HG02973 (cell line): ENCODE measurements around the gene HS6ST3.

Source experiments
- ATAC-seq: cut with Tn5 transposase; IDR thresholded peaks from one replicate; pipeline ENCODE4 v1.9.1; 2021; ENCODE audit warnings: moderate library complexity; ENCODE audit not compliant: unreplicated experiment

Gene HS6ST3

GRCh38 chr13:96198038-96198437 is 108.1 kb downstream of the HS6ST3 start:
- ATAC-seq, result no peak

DNA sequence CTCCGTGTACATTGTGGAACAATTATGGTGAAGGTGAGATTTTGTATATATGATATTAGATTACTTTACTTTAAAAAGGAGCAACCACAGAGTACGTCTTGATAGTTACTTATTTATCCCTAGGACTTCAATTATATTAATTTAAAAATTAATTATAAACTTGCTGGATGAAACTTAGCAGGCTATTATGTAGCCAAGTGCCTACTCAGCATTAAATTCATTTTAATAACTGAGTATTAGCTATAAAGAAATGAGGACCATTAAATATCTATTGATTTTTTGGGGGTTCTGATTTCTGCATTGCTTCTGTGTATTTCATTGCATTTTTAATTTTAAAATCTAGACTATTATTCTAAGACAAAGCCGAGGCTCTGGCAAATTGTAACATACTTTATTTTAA is 109.4 kb downstream of the HS6ST3 start:
- ATAC-seq, result no peak

DNA sequence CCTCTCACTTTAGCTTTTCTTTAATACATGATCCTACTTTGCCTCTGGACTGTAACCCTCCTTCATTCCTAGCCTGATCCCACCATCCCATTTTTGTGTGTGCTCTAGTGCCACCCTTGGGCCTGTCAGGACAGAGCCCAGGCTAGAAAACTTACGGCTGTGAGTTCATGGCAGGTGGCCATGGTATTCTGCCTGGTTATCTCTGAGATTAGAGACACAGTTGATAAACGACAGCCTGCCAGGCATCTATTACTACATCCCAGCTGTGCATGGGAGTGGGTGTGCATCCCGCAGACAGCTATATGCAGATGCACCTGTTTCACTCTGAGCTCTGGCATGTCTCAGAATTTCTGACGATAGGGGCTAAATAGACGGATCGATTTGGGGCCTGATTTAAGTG is 110.9 kb downstream of the HS6ST3 start:
- ATAC-seq, result no peak

DNA sequence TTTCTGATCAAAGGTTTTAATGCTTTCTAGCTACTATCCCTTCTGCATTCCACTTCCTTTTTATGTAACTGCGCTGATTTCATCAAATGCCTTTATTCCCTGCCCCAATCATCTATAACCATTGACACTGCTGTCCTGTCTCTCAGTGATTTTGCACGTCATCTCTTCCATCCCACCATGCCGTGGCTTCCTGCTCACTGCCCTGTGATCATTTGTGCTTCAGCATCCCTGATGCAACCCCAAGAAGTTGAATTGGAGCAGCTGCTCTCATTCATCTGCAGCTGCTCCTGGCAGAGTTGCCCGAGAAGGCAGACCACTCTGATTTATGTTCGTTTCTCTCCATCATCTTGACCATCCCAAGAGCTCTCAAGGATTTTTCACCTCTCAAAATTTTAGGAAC is 112.4 kb downstream of the HS6ST3 start:
- no peak for ATAC-seq

DNA sequence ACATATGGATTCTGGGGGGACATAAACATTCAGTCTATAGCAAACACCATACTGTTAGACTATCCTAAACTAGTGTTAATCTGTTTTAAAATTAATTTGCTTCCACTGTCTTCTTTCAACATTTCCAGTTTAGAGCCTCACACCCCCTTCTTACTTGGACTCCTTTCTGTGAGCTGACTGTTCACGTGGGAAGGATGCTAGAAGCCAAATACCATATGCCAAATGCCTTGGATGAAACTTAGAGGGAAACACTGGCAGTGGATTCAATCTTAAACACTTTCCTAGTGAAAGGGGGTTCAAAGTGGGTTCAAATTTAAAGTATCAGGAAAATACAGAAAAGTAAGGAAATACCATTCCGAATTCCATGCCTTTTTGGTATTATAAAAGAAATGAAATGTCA is 113.6 kb downstream of the HS6ST3 start:
- no peak for ATAC-seq

- ATAC-seq, result no peak
Observed at GRCh38 chr13:96214824-96215445, 125.0 kb downstream of the HS6ST3 start.

DNA sequence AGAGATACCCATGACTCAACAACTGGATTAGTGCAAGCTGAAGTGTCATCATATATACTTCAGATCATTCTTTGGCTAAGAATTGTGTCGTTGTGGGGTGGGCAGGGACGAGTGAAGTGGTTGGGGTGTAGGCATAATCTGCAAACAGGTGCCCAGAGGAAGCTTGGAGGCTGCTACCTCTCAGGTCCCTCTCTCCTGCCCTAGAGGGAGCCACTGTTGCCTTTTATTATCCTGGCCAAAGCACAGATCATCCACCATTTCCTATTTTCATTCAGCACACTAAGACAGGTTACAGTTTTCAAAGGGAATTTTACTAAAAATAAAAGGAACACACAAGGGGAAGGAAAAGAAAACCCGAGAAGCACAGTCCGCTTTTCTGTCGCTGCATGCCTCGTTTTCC is 126.6 kb downstream of the HS6ST3 start:
- no peak for ATAC-seq

- no peak for ATAC-seq
Observed at GRCh38 chr13:96218475-96218874, 128.6 kb downstream of the HS6ST3 start.

DNA sequence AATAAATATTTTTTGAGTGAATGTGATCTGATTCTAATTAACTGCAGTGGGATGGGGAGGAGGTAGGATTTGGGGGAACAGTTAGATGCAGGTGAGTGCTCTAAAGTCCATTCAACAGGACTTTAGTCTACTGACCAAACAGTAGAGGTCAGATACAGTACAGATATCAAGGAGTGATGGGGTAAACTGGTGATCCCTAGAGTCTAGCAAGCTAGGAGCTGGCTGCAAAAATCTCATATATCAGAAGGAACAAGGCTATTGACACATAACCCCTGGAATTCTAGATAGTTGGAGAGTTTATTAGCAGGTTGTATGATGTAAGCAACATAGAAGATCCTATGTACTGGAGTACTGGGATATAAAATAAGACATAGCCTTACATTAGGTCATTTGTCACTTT is 131.6 kb downstream of the HS6ST3 start:
- no peak for ATAC-seq

DNA sequence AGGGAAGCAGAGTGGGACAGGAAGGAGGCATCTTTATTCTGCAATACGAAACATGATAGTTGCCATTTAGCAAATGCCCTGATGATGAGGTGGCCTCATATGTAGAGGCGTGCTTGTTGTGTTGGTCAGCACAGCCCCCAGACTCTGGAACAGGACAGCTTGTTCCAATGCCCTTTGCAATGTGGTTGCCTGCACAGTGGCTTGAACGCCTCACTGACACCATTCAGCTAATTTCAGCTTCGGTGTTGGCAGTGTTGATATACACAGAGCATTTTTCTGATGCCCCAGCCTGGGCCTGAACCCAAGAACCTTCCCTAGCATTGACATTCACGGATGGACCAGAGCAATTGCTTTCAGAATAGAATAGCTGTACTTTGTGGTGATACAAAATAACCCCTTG is 133.3 kb downstream of the HS6ST3 start:
- no peak for ATAC-seq

GRCh38 chr13:96229356-96229755 is 139.4 kb downstream of the HS6ST3 start:
- no peak for ATAC-seq

DNA sequence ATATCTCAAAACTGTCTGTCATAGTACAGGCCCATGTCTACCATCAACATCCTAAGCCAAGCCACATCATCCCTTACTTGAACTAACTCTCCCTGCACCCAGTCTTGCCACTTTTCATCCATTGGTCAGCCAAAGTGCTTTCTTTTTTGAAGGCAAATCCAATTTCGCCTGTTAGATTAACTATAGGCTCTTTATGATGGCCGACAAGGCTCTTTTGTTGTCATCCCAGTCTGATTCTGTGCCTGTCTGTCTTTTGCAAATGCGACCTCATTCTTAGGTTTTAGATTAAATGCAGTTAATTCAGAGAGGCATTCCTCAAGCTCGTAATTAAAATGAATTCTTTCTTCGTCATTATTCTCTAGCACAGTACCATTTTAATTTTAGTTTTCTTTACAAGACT is 148.3 kb downstream of the HS6ST3 start:
- ATAC-seq, result no peak

- ATAC-seq, result no peak
Observed at GRCh38 chr13:96238861-96239260, 149.0 kb downstream of the HS6ST3 start.

DNA sequence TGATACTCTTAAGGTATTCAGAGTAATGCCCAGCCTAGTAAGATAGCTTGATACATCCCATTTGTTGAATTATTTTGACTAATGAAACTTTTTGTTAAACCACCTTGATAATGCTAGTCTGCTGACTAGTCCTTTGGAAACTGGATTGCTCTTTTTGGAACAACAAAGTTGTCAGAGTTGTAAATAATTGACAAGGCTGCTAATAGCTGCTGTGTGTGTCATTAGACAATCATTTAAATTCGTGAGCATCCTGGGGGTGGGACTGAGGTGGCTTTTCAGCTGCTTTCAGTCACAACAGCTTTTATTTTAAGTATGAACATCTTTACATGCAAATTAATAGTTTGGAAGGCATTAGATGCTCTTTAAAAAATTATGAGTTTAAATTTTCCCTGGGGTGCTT is 153.5 kb downstream of the HS6ST3 start:
- ATAC-seq, result no peak

- no peak for ATAC-seq
Observed at GRCh38 chr13:96248103-96248502, 158.2 kb downstream of the HS6ST3 start.

DNA sequence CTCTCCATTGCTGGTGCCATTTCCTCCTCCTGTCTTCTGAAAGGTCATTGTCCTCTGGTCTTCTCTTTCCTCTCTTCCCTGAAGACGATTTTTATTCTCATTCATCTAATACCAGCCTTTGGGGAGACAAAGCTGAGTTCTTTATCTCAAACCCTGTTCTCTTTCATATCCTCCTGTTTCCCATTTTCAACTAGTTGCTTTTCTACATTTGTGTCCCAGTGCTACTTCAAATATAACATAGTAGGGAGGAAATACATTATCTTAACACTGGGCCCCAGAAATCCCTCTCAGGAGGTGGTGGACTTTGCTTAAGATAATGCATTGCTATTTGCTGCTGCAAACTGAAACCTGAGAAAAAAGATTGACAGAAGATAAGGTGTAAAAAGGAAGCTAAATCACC is 159.1 kb downstream of the HS6ST3 start:
- ATAC-seq, result no peak

GRCh38 chr13:96252903-96253302 is 163.0 kb downstream of the HS6ST3 start:
- ATAC-seq, result no peak

DNA sequence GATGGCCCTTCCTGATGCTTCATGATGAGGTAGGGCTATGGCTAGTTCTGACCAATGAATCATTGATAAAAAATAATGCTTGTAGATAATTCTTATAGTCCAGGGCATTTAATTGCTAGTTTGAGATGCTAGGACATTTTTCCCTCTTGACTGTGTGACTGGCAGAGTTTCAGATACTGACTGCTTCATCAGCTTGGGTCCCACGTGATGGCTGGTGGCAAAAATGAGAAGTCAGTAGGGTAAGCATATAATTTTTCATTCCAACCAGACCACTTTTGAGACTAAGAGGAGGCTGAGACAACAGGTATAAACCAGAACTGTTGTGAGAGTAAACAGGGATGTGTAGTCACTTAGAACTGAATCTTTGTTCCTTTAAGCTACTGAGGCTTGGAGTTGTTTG is 183.3 kb downstream of the HS6ST3 start:
- ATAC-seq, result no peak

DNA sequence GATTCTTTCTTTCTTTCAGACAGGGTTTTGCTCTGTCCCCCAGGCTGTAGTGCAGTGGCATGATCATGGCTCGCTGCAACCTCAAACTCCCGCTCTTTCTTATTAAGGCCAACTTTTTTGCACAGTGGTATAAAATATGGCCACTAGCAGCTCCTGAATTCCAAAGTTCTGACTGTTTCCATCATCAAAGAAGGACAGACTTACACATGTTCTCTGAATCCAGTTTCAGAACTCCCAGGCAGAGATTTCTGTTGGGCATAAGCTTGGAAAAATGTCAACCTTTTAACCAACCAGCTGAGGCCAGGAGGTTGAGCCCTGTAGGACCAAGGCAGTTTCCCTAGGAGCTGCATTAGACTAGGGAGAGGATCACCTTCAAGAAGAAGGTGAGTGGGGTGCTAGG is 184.1 kb downstream of the HS6ST3 start:
- no peak for ATAC-seq

- no peak for ATAC-seq
Observed at GRCh38 chr13:96279904-96280303, 190.0 kb downstream of the HS6ST3 start.

DNA sequence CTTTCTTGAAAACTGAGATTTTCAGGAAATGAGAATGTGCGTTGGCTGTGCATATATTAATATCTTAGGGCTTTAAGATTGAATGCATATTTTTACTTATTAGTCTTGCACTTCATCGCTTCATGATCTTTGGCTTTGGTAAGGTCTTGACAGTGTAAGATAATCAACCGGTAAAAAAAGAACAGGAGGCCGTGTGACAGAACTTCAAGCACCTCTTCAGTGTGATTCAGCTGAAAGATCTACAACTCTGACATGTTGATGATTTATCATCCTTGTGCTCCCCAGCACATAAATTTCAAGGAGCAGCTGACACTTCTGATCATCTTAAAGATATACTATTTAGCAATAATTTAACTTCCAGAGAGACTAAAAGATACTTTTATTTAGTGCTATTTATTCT is 195.1 kb downstream of the HS6ST3 start:
- ATAC-seq, result no peak

DNA sequence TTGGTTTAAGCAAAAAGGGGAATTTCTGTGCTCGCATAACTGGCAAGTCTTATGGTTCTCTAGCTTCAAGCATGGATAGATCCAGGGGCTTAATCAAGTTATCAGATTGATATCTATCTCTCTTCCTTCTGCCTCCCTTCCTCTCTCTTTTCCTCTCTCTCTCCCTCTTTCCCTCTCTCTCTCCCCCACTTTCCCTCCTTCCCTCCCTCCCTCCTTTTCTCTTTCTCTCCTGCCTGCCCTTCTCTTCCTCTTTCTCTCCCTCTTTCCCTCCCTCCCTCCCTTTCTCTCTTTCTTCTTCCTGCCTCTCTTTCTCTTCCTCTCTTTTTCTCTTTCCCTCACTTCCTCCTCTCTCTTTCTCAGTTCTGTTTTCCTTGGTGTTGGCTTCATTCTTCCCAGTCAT is 195.8 kb downstream of the HS6ST3 start:
- no peak for ATAC-seq
